Progenitor cell of endocrine pancreas (in vitro differentiated cells): Measurements from ENCODE around the gene BCL2. TPM values are rescaled to one million over a fixed set of nuclear protein-coding genes. Genes with fewer than 3 reads are reported as not detected.

Experiments
- DNase-seq: peaks from one replicate; pipeline ENCODE4 v3.0.0; 2021; ENCODE audit warnings: low spot score; ENCODE audit not compliant: unreplicated experiment
- H3K27ac Mint-ChIP-seq: 2 replicates; pipeline ENCODE4 v1.8.0; 2021; ENCODE audit warnings: mild to moderate bottlenecking, moderate library complexity, mixed read lengths
- H3K27me3 Mint-ChIP-seq: 2 replicates; pipeline ENCODE4 v1.8.0; 2021; ENCODE audit warnings: mixed read lengths
- H3K36me3 Mint-ChIP-seq: 2 replicates; pipeline ENCODE4 v1.8.0; 2022; ENCODE audit warnings: mixed read lengths; ENCODE audit not compliant: insufficient read depth
- H3K4me1 Mint-ChIP-seq: 2 replicates; pipeline ENCODE4 v1.8.0; 2021; ENCODE audit warnings: low read depth, mixed read lengths
- H3K4me3 Mint-ChIP-seq: 2 replicates; pipeline ENCODE4 v1.8.0; 2021; ENCODE audit warnings: low read depth, mild to moderate bottlenecking, moderate library complexity, mixed read lengths
- H3K9me3 Mint-ChIP-seq: 2 replicates; pipeline ENCODE4 v1.8.0; 2021; ENCODE audit warnings: low read depth, mixed read lengths
- total RNA-seq: library from RNA; stranded (reverse); gene quantifications from 2 replicates; pipeline ENCODE4 v1.2.1, GENCODE V29; 2021
- TF ChIP-seq, protein P1 (sequence below): fragments of 200-600 bp; sonication (generic); IDR thresholded peaks from one replicate; pipeline ENCODE4 v1.5.0; 2021; ENCODE audit warnings: antibody characterized with exemption, mild to moderate bottlenecking; ENCODE audit not compliant: unreplicated experiment

The BCL2 gene
- total RNA-seq, 1 donor from 2014 or later = 3.8 TPM

- no peak for DNase-seq
- H3K36me3 Mint-ChIP-seq = peaks cover 1% of the 10 kb centered on the region
- H3K27me3 Mint-ChIP-seq = peaks cover 2% of the 10 kb centered on the region
- no peaks in the 10 kb centered on the region for H3K9me3 Mint-ChIP-seq
- H3K4me1 Mint-ChIP-seq = peaks cover 5% of the 10 kb centered on the region
- no peak overlapping the region for H3K27ac Mint-ChIP-seq
- TF ChIP-seq, protein P1, sequence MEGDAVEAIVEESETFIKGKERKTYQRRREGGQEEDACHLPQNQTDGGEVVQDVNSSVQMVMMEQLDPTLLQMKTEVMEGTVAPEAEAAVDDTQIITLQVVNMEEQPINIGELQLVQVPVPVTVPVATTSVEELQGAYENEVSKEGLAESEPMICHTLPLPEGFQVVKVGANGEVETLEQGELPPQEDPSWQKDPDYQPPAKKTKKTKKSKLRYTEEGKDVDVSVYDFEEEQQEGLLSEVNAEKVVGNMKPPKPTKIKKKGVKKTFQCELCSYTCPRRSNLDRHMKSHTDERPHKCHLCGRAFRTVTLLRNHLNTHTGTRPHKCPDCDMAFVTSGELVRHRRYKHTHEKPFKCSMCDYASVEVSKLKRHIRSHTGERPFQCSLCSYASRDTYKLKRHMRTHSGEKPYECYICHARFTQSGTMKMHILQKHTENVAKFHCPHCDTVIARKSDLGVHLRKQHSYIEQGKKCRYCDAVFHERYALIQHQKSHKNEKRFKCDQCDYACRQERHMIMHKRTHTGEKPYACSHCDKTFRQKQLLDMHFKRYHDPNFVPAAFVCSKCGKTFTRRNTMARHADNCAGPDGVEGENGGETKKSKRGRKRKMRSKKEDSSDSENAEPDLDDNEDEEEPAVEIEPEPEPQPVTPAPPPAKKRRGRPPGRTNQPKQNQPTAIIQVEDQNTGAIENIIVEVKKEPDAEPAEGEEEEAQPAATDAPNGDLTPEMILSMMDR = no peak
- H3K4me3 Mint-ChIP-seq = no peak overlapping the region
Observed at GRCh38 chr18:63164396-63164795, 155.2 kb downstream of the BCL2 start.

GRCh38 chr18:63162271-63163014, 157.1 kb downstream of the BCL2 start:
- Mint-ChIP-seq H3K27ac (no peak overlapping the region), H3K27me3 (peaks cover 8% of the 10 kb centered on the region), H3K36me3 (peaks cover 1% of the 10 kb centered on the region), H3K9me3 (no peaks in the 10 kb centered on the region), H3K4me3 (no peak overlapping the region), H3K4me1 (peaks cover 5% of the 10 kb centered on the region)
- no peak for DNase-seq
- TF ChIP-seq, protein P1 = no peak

DNA sequence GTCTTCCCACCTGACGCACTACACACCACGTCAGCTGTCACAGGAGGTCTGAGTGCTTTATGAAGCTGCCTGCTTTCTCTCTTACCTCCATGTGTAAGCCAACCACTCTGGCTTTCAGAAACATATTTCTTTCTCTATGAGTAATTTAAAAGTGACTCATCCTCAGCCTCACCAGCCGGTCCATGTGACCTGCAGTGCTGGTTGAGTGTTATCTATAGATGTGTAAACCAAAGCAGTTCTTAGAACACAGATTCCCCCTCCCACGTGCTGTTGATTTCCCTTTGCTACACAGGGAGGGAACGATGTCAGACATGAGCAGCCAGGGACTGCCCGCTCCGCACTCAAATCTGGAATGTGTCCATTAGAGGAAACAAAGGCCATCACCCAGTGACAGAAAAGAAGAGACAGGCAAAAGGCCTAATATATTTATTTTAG, 157.8 kb downstream of the BCL2 start:
- Mint-ChIP-seq H3K4me1 (peaks cover 6% of the 10 kb centered on the region), H3K36me3 (peaks cover 1% of the 10 kb centered on the region), H3K4me3 (no peak overlapping the region), H3K27ac (no peak overlapping the region), H3K27me3 (peaks cover 10% of the 10 kb centered on the region), H3K9me3 (no peaks in the 10 kb centered on the region)
- TF ChIP-seq, protein P1 = no peak
- DNase-seq = no peak

DNA sequence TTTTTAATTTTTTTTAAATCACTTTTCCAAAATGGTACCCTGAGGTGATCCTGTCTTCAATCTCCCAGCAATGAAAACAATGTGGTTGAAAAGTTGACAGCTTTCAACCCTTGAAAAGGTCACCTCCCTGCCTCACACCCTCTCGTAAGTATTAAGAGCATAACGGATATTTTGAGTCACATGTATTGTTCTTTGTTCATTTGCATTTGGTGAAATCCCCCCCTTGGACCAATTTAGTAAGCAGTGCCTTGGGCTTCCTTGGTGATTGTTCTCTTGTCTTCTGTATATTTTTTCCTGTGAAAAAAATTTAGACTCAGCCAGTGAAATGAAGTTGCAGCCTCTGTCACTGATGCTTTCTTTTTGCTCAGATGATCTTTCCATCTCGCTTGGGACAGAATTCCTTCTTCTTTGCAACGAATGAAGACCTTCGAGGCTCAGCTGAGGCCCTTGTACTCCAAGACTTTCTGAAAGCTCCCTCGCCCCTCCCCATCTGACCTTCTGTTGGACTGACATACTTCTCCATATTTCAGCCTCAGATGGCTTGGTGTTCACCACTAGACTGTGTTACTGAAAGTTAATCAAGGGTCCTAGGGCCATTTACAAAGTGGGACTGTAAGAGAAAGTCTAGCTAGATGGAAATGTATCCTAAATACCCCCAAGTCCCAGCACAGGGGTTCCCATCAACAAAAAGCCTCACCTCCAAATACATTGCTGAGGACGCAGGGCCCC, 158.4 kb downstream of the BCL2 start:
- Mint-ChIP-seq H3K27ac (no peak overlapping the region), H3K27me3 (peaks cover 16% of the 10 kb centered on the region), H3K36me3 (peaks cover 1% of the 10 kb centered on the region), H3K4me3 (no peak overlapping the region), H3K9me3 (no peaks in the 10 kb centered on the region), H3K4me1 (peaks cover 8% of the 10 kb centered on the region)
- DNase-seq = no peak
- TF ChIP-seq, protein P1 = no peak

GRCh38 chr18:63160172-63160995, 159.2 kb downstream of the BCL2 start:
- DNase-seq = no peak
- H3K27me3 Mint-ChIP-seq = peaks cover 21% of the 10 kb centered on the region
- no peak overlapping the region for H3K4me3 Mint-ChIP-seq
- no peak overlapping the region for H3K27ac Mint-ChIP-seq
- peaks cover 8% of the 10 kb centered on the region for H3K4me1 Mint-ChIP-seq
- H3K36me3 Mint-ChIP-seq = peaks cover 1% of the 10 kb centered on the region
- H3K9me3 Mint-ChIP-seq = no peaks in the 10 kb centered on the region
- TF ChIP-seq, protein P1 = no peak
